Ascending aorta (tissue), 2 donors: ENCODE data around the gene RAB3GAP2. TPM values are rescaled to one million over a fixed set of nuclear protein-coding genes. Genes with fewer than 3 reads are reported as not detected.
"Not testable (repeated sequence)": the region's sequence is repeated elsewhere in the genome, so short reads cannot be mapped to it uniquely, and the experiment has no call there.

Experiments
- DNase-seq, 2 donors: peaks; one replicate each; pipeline ENCODE4 v3.0.0-alpha.2; 2019; ENCODE audit warnings: low spot score in 2 of 2
- H3K27ac ChIP-seq, 2 donors: fragments of 200-600 bp; sonication (generic); one replicate each; pipeline ENCODE4 v1.5.1; 2016 to 2017; ENCODE audit warnings: mild to moderate bottlenecking in 1 of 2
- H3K27me3 ChIP-seq: fragments of 200-600 bp; sonication (generic); one replicate; pipeline ENCODE4 v1.5.1; 2017
- H3K36me3 ChIP-seq, 2 donors: fragments of 200-600 bp; sonication (generic); one replicate each; pipeline ENCODE4 v1.5.1; 2016
- H3K4me1 ChIP-seq, 2 donors: fragments of 200-600 bp; sonication (generic); one replicate each; pipeline ENCODE4 v1.5.1; 2016 to 2017; ENCODE audit warnings: mild to moderate bottlenecking in 1 of 2
- H3K4me3 ChIP-seq, 2 donors: fragments of 200-600 bp; sonication (generic); one replicate each; pipeline ENCODE4 v1.5.1; 2016 to 2017; ENCODE audit warnings: mild to moderate bottlenecking in 1 of 2
- H3K9me3 ChIP-seq, 2 donors: fragments of 200-600 bp; sonication (generic); one replicate each; pipeline ENCODE4 v1.5.1; 2016
- intact Hi-C: fragments of 100-400 bp; cut with DNase I; formaldehyde crosslinking; loops from one replicate; pipeline ENCODE4 v1.15.1; 2023
- total RNA-seq: library from RNA; depleted of rRNA; stranded (reverse); fragments of >200 nt; gene quantifications from one replicate; pipeline ENCODE4 v1.1.0, GENCODE V29; 2016
- TF ChIP-seq, protein P1 (sequence below), 3 experiments: fragments of 200-600 bp in 2 of 3; fragments of 450-650 bp in 1 of 3; sonication (generic) in 2 of 3; IDR thresholded peaks; one replicate each; pipeline ENCODE4 v1.5.1; 2016 to 2019; ENCODE audit warnings: antibody characterized with exemption in 3 of 3, mild to moderate bottlenecking in 1 of 3, moderate library complexity in 1 of 3

Gene RAB3GAP2
- total RNA-seq, 1 donor from 2014 or later: 9.8 TPM

DNA sequence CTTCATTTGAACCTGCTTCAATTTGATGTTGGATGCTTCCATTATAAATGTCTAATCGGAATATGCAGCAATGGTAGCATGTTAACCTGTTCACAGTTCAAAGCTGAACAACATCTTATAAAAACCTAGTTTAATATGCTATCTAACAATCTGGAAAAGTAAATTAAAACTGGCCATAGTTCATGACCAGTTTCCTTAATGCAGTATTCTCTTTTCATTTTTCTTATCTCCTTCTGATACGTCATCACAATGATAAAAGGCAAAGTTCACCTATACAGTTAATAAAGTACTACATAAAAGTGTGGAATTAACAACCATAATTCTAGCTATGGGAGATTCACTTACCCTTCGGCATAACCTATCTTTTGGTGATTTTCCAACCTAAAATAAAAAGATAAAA, 113.2 kb downstream of the RAB3GAP2 start:
- Histone ChIP-seq H3K27me3 (no peaks in the 10 kb centered on the region), H3K9me3 (no peaks in the 10 kb centered on the region), H3K36me3 (peaks cover 42 to 52% of the 10 kb centered on the region in 2 donors), H3K4me1 (no peaks in the 10 kb centered on the region), H3K4me3 (no peak overlapping the region), H3K27ac (no peak overlapping the region)
- intact Hi-C loops: no loop called here
- DNase-seq: no peak
- TF ChIP-seq, protein P1, sequence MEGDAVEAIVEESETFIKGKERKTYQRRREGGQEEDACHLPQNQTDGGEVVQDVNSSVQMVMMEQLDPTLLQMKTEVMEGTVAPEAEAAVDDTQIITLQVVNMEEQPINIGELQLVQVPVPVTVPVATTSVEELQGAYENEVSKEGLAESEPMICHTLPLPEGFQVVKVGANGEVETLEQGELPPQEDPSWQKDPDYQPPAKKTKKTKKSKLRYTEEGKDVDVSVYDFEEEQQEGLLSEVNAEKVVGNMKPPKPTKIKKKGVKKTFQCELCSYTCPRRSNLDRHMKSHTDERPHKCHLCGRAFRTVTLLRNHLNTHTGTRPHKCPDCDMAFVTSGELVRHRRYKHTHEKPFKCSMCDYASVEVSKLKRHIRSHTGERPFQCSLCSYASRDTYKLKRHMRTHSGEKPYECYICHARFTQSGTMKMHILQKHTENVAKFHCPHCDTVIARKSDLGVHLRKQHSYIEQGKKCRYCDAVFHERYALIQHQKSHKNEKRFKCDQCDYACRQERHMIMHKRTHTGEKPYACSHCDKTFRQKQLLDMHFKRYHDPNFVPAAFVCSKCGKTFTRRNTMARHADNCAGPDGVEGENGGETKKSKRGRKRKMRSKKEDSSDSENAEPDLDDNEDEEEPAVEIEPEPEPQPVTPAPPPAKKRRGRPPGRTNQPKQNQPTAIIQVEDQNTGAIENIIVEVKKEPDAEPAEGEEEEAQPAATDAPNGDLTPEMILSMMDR (IDR thresholded peaks at IDR 0.05): no peak

DNA sequence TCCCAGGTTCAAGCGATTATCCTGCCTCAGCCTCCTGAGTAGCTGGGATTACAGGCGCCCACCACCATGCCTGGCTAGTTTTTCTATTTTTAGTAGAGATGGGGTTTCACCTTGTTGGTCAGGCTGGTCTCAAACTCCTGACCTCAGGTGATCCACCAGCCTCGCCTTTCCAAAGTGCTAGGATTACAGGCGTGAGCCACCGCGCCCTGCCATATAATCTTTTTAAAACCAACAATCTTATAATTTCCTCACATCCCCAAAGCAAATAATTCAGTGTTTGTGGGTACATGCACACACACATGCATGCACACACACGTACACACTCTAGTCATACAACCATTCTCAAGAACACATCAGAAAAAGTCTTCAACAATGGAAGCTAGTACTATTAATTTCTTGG, 113.7 kb downstream of the RAB3GAP2 start:
- intact Hi-C loops: not testable (repeated sequence)

DNA sequence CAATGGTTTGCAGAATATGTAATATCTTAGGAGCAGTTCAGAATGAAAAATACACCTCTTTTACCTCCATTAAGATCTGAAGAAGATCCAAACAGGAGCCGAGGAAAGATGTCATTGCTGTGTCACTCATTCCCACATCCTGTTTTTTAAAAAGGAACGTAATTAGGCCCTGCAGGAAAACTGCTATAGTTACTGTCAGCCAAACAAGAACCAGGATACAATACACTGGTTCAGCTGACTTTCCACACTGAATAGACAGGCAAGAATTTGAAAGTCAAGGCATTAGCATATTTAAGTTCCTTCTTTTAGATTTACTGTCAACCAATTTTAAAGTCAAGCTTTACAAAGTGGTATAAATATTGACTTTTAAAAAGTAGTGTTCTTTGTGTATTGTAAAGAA, 114.5 kb downstream of the RAB3GAP2 start:
- H3K4me3 ChIP-seq: no peak overlapping the region
- H3K27ac ChIP-seq: no peak overlapping the region
- TF ChIP-seq, protein P1 (IDR thresholded peaks at IDR 0.05): no peak
- H3K4me1 ChIP-seq: no peaks in the 10 kb centered on the region
- H3K27me3 ChIP-seq: no peaks in the 10 kb centered on the region
- no peaks in the 10 kb centered on the region for H3K9me3 ChIP-seq
- peaks cover 52 to 60% of the 10 kb centered on the region in 2 donors for H3K36me3 ChIP-seq
- DNase-seq: no peak
- intact Hi-C loops: no loop called here

More for the DNA sequence above, 113.7 kb downstream of the RAB3GAP2 start:
- not testable (repeated sequence) for DNase-seq, H3K27ac ChIP-seq, H3K4me3 ChIP-seq, H3K9me3 ChIP-seq, H3K4me1 ChIP-seq, H3K27me3 ChIP-seq
- H3K36me3 ChIP-seq: peaks cover 47 to 54% of the 10 kb centered on the region in 2 donors

DNA sequence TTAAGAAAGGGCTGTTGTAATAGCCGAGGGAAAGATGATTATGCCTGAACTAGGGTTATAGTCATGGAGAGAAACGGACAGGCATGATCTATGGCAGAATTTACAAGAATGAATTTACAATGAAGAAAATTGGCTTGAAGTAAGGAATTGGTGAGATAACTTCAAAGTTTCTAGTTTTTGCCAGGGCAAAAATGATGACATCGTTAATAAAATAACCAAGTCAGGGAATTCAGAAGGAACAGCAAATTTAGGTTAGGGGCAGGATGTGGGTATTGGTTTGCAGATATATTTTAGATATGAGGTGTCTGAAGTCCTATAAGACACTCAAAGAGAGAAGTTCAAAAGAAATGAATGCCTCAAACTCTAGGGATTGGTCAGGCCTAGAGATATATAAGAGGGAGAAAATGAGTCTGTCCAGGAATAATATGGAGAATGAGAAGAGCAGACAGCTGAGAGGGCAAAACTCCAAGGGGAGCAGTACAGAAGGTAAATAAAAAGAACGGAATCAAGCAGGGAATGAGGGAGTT, 115.6 kb downstream of the RAB3GAP2 start:
- Histone ChIP-seq H3K4me1 (no peaks in the 10 kb centered on the region), H3K27ac (no peak overlapping the region), H3K9me3 (no peaks in the 10 kb centered on the region), H3K4me3 (no peak overlapping the region), H3K27me3 (no peaks in the 10 kb centered on the region), H3K36me3 (peaks cover 53 to 61% of the 10 kb centered on the region in 2 donors)
- intact Hi-C loops: no loop called here
- no peak for DNase-seq
- TF ChIP-seq, protein P1 (IDR thresholded peaks at IDR 0.05): no peak

DNA sequence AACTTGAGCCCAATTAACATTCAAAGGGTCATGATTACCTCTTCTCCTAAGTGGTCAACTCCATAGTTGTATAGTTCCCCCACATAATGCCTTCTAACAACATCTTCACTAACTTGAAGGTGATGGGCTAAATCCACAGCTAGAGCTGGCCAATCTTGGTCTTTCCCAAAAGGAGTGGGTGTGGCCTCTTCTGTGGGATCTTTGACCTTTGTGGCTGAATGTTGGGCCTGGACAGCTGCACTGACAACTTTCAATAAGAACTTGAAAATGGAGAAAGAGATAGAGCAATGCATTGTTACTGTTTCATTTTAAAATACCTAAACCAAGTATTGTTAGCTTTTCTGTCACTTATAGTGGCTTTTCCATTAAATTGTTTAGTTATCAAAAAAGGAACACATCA, 119.1 kb downstream of the RAB3GAP2 start:
- Histone ChIP-seq H3K4me3 (no peak overlapping the region), H3K27ac (no peak overlapping the region), H3K9me3 (no peaks in the 10 kb centered on the region), H3K4me1 (no peaks in the 10 kb centered on the region), H3K27me3 (no peaks in the 10 kb centered on the region), H3K36me3 (peaks cover 40 to 51% of the 10 kb centered on the region in 2 donors)
- TF ChIP-seq, protein P1 (IDR thresholded peaks at IDR 0.05): no peak
- intact Hi-C loops: no loop called here
- no peak for DNase-seq

DNA sequence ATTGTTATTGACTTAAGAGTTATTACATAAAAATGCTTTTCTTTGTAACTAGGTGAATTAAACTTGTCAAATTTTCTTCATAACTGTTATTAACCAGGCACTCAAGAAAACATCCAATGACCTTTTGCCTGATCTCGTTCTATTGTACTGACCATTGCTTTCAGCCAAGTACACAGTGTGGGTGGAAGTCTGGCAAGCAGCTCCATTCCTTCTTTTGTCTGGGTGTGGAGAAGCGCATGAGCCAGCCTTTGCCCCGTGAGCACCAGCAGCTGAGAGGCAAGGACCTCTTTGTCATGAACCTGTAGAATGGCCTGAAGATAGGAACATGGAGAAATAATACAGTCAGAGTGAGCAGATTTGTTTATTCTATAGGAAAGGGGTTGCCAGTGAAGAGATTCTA, 120.8 kb downstream of the RAB3GAP2 start:
- Histone ChIP-seq H3K4me3 (no peak overlapping the region), H3K4me1 (no peaks in the 10 kb centered on the region), H3K27me3 (no peaks in the 10 kb centered on the region), H3K9me3 (no peaks in the 10 kb centered on the region), H3K36me3 (peaks cover 29 to 47% of the 10 kb centered on the region in 2 donors), H3K27ac (peak overlapping the region; percentile 2 to 40)
- intact Hi-C loops: no loop called here
- TF ChIP-seq, protein P1 (IDR thresholded peaks at IDR 0.05): no peak
- no peak for DNase-seq
